Measurements from ENCODE around the gene PKHD1.

GRCh38 chr6:52041134-52041533 is 46.3 kb downstream of the PKHD1 start:
- TF ChIP-seq CTCF (IDR thresholded peaks at IDR 0.05; ENCODE audit: low read depth, low read length), result no peak
- no peak for TF ChIP-seq POLR2A (IDR thresholded peaks at IDR 0.05; ENCODE audit: extremely low read depth, insufficient read length)
- no peak for TF ChIP-seq MAX (IDR thresholded peaks at IDR 0.05; ENCODE audit: low read depth, low read length)
